Measurements from ENCODE around the gene FERMT1.
"Not testable (repeated sequence)": the region's sequence is repeated elsewhere in the genome, so short reads cannot be mapped to it uniquely, and the experiment has no call there.

FERMT1 gene

GRCh38 chr20:6040958-6041807 is 81.6 kb downstream of the FERMT1 start:
- H3K27me3 ChIP-seq (ENCODE audit: control insufficient read depth, insufficient read depth, low read length): no peaks in the 10 kb centered on the region
- H3K36me3 ChIP-seq (ENCODE audit: control insufficient read depth, insufficient read depth, low read length): peaks cover 58% of the 10 kb centered on the region
- H3K4me1 ChIP-seq (ENCODE audit: control insufficient read depth, insufficient read depth, low read length): peaks cover 3% of the 10 kb centered on the region; the same call in 1 of the 2 replicates

DNA sequence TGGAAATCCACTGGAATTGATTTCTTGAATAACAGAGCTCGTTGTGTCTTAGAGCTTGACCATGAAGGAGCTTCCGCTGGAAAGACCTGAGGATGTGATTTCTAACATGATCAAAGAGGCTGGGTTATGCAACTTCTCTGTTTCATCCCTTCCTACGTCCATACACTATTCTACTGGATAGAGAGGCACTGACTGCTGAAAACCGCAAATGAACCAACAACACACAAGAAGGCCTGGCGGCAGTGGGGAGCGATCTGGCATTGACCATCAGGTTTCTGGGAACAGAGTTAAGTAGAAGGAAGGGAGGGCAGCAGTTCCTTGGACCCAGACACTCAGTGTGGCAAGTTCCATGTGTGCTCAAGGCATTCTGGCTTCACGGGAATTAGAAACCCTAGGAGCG is 82.3 kb downstream of the FERMT1 start:
- Histone ChIP-seq H3K4me3 (ENCODE audit: low read depth, low read length) (no peak overlapping the region), H3K27me3 (ENCODE audit: control insufficient read depth, insufficient read depth, low read length) (no peaks in the 10 kb centered on the region), H3K9me3 (ENCODE audit: control insufficient read depth, insufficient read depth, low read depth, low read length) (no peaks in the 10 kb centered on the region), H3K9ac (ENCODE audit: low read length) (no peak overlapping the region), H3K36me3 (ENCODE audit: control insufficient read depth, insufficient read depth, low read length) (peaks cover 61% of the 10 kb centered on the region), H3K27ac (ENCODE audit: low read depth, low read length) (no peak overlapping the region), H3K4me1 (ENCODE audit: control insufficient read depth, insufficient read depth, low read length) (peaks cover 3% of the 10 kb centered on the region; the same call in 1 of the 2 replicates)

More at GRCh38 chr20:6040958-6041807, 81.6 kb downstream of the FERMT1 start:
- H3K9ac ChIP-seq (ENCODE audit: low read length): no peak overlapping the region
- H3K9me3 ChIP-seq (ENCODE audit: control insufficient read depth, insufficient read depth, low read depth, low read length): no peaks in the 10 kb centered on the region
- no peak overlapping the region for H3K27ac ChIP-seq (ENCODE audit: low read depth, low read length)
- no peak overlapping the region for H3K4me3 ChIP-seq (ENCODE audit: low read depth, low read length)

DNA sequence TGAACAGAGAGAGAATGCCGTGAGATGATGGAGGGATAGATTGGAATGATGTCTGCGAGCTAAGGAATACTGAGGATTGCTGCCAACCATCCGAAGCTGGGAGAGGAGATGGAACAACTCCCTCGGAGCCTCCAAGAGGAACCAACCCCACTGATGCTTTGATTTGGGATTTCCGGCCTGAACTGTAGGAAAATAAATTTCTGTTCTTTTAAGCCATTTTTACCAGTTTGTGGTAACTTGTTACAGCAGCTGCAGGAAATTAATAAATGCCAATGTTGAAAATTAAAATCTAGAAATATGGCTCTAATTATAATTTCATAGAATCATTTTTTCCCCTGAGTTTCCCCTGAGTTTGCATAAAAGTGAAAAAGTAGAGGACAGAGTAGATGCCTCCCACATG is 83.1 kb downstream of the FERMT1 start:
- H3K9me3 ChIP-seq (ENCODE audit: control insufficient read depth, insufficient read depth, low read depth, low read length): no peaks in the 10 kb centered on the region
- H3K36me3 ChIP-seq (ENCODE audit: control insufficient read depth, insufficient read depth, low read length): peaks cover 66% of the 10 kb centered on the region
- peaks cover 3% of the 10 kb centered on the region; the same call in 1 of the 2 replicates for H3K4me1 ChIP-seq (ENCODE audit: control insufficient read depth, insufficient read depth, low read length)
- H3K4me3 ChIP-seq (ENCODE audit: low read depth, low read length): no peak overlapping the region
- H3K9ac ChIP-seq (ENCODE audit: low read length): no peak overlapping the region
- no peaks in the 10 kb centered on the region for H3K27me3 ChIP-seq (ENCODE audit: control insufficient read depth, insufficient read depth, low read length)
- no peak overlapping the region for H3K27ac ChIP-seq (ENCODE audit: low read depth, low read length)

- H3K36me3 ChIP-seq (ENCODE audit: control insufficient read depth, insufficient read depth, low read length): peaks cover 78% of the 10 kb centered on the region
- no peak overlapping the region for H3K27ac ChIP-seq (ENCODE audit: low read depth, low read length)
Observed at GRCh38 chr20:6038256-6038655, 84.6 kb downstream of the FERMT1 start.

GRCh38 chr20:6037082-6037481 is 85.7 kb downstream of the FERMT1 start:
- H3K27me3 ChIP-seq (ENCODE audit: control insufficient read depth, insufficient read depth, low read length): no peaks in the 10 kb centered on the region
- H3K4me1 ChIP-seq (ENCODE audit: control insufficient read depth, insufficient read depth, low read length): peaks cover 3% of the 10 kb centered on the region; the same call in 1 of the 2 replicates
- H3K36me3 ChIP-seq (ENCODE audit: control insufficient read depth, insufficient read depth, low read length): peaks cover 76% of the 10 kb centered on the region
- H3K4me3 ChIP-seq (ENCODE audit: low read depth, low read length): no peak overlapping the region
- no peak overlapping the region for H3K9ac ChIP-seq (ENCODE audit: low read length)
- no peak overlapping the region for H3K27ac ChIP-seq (ENCODE audit: low read depth, low read length)
- H3K9me3 ChIP-seq (ENCODE audit: control insufficient read depth, insufficient read depth, low read depth, low read length): no peaks in the 10 kb centered on the region

More at GRCh38 chr20:6038256-6038655, 84.6 kb downstream of the FERMT1 start:
- no peak overlapping the region for H3K9ac ChIP-seq (ENCODE audit: low read length)
- H3K9me3 ChIP-seq (ENCODE audit: control insufficient read depth, insufficient read depth, low read depth, low read length): no peaks in the 10 kb centered on the region
- peaks cover 3% of the 10 kb centered on the region; the same call in 1 of the 2 replicates for H3K4me1 ChIP-seq (ENCODE audit: control insufficient read depth, insufficient read depth, low read length)
- H3K27me3 ChIP-seq (ENCODE audit: control insufficient read depth, insufficient read depth, low read length): no peaks in the 10 kb centered on the region
- H3K4me3 ChIP-seq (ENCODE audit: low read depth, low read length): no peak overlapping the region

GRCh38 chr20:6036213-6036612 is 86.6 kb downstream of the FERMT1 start:
- Histone ChIP-seq H3K4me3 (ENCODE audit: low read depth, low read length) (no peak overlapping the region), H3K4me1 (ENCODE audit: control insufficient read depth, insufficient read depth, low read length) (peaks cover 3% of the 10 kb centered on the region; the same call in 1 of the 2 replicates), H3K9ac (ENCODE audit: low read length) (no peak overlapping the region), H3K27ac (ENCODE audit: low read depth, low read length) (no peak overlapping the region), H3K27me3 (ENCODE audit: control insufficient read depth, insufficient read depth, low read length) (no peaks in the 10 kb centered on the region), H3K36me3 (ENCODE audit: control insufficient read depth, insufficient read depth, low read length) (peaks cover 69% of the 10 kb centered on the region), H3K9me3 (ENCODE audit: control insufficient read depth, insufficient read depth, low read depth, low read length) (no peaks in the 10 kb centered on the region)

DNA sequence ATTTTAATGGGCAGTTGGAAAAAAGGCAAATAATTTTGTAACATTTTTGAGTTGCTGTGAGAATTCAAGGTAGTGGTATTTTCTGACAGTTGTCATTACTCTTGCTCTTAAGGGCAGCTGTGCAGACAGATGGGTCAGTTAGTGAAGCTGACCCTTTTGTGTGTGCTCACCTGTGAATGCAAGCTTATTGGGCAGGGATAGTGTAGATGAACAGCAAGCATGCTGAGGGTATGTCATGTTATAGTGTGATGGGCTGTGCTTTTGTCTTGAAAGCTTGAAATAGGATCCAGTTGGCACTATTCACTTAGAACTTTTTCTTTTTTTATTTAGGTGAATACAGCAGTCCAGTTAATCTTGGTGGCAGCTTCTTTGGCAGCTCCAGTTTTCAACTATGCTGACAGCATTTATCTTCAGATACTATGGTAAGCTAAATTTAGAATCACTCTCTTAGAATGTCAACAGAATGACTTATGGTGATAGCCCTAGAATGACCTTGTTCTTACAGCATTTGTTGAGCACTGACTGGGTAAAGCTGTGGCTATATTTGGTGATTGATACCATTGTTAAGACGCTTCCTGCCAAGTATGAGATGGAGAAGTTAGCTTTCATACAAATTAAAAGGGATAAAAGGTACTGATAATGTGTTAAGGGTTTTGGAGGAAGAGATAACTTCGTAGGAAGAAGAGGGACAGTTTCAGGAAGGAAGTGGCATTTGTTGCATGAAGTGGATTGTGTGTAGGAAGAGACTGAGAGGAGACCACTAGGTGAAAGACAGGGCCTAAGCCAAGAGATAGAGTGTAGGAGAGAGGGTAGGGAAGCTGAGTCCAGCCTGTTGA is 88.5 kb downstream of the FERMT1 start:
- peaks cover 52% of the 10 kb centered on the region for H3K36me3 ChIP-seq (ENCODE audit: control insufficient read depth, insufficient read depth, low read length)
- no peaks in the 10 kb centered on the region for H3K9me3 ChIP-seq (ENCODE audit: control insufficient read depth, insufficient read depth, low read depth, low read length)
- no peak overlapping the region for H3K27ac ChIP-seq (ENCODE audit: low read depth, low read length)

GRCh38 chr20:6032907-6033306 is 89.9 kb downstream of the FERMT1 start:
- H3K27me3 ChIP-seq (ENCODE audit: control insufficient read depth, insufficient read depth, low read length); H3K4me3 ChIP-seq (ENCODE audit: low read depth, low read length); H3K27ac ChIP-seq (ENCODE audit: low read depth, low read length); H3K9me3 ChIP-seq (ENCODE audit: control insufficient read depth, insufficient read depth, low read depth, low read length); H3K9ac ChIP-seq (ENCODE audit: low read length); H3K4me1 ChIP-seq (ENCODE audit: control insufficient read depth, insufficient read depth, low read length): not testable (repeated sequence)
- H3K36me3 ChIP-seq (ENCODE audit: control insufficient read depth, insufficient read depth, low read length): peaks cover 45% of the 10 kb centered on the region

More for the DNA sequence above, 88.5 kb downstream of the FERMT1 start:
- Histone ChIP-seq H3K9ac (ENCODE audit: low read length) (no peak overlapping the region), H3K27me3 (ENCODE audit: control insufficient read depth, insufficient read depth, low read length) (no peaks in the 10 kb centered on the region), H3K4me3 (ENCODE audit: low read depth, low read length) (no peak overlapping the region), H3K4me1 (ENCODE audit: control insufficient read depth, insufficient read depth, low read length) (peaks cover 3% of the 10 kb centered on the region; the same call in 1 of the 2 replicates)

DNA sequence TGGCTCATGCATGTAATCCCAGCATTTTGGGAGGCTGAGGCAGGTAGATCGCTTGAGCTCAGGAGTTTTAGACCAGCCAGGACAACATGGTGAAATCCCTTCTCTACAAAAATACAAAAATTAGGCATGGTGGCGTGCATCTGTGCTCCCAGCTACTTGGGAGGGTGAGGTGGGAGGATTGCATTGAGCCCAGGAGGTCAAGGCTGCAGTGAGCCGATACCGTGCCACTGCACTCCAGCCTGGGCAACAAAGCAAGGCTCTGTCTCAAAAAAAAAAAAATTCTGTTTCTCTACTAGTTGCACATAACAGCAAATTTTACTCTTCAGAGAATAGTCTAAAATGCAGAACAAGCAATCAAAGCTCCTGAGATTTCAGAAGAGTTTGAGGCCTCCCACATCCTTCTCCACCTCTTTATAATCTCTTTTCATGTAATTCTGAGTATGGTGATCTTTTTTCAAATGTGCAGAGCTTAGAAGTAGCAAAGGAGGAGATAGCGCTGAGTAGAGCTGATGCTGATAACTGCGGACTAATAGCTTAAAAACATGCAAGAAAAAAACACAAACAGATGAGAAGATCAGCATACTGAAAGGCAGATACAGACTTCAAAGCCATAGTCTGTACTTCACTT is 92.3 kb downstream of the FERMT1 start:
- no peak overlapping the region for H3K4me3 ChIP-seq (ENCODE audit: low read depth, low read length)
- no peaks in the 10 kb centered on the region for H3K4me1 ChIP-seq (ENCODE audit: control insufficient read depth, insufficient read depth, low read length)
- H3K9ac ChIP-seq (ENCODE audit: low read length): no peak overlapping the region
- peaks cover 39% of the 10 kb centered on the region for H3K36me3 ChIP-seq (ENCODE audit: control insufficient read depth, insufficient read depth, low read length)
- no peaks in the 10 kb centered on the region; the same call in 1 of the 2 replicates for H3K9me3 ChIP-seq (ENCODE audit: control insufficient read depth, insufficient read depth, low read depth, low read length)
- H3K27me3 ChIP-seq (ENCODE audit: control insufficient read depth, insufficient read depth, low read length): no peaks in the 10 kb centered on the region
- no peak overlapping the region for H3K27ac ChIP-seq (ENCODE audit: low read depth, low read length)

- H3K27ac ChIP-seq (ENCODE audit: low read depth, low read length): no peak overlapping the region
- peaks cover 10% of the 10 kb centered on the region; the same call in 1 of the 2 replicates for H3K9me3 ChIP-seq (ENCODE audit: control insufficient read depth, insufficient read depth, low read depth, low read length)
- no peaks in the 10 kb centered on the region for H3K4me1 ChIP-seq (ENCODE audit: control insufficient read depth, insufficient read depth, low read length)
- H3K4me3 ChIP-seq (ENCODE audit: low read depth, low read length): no peak overlapping the region
- no peaks in the 10 kb centered on the region for H3K27me3 ChIP-seq (ENCODE audit: control insufficient read depth, insufficient read depth, low read length)
- H3K36me3 ChIP-seq (ENCODE audit: control insufficient read depth, insufficient read depth, low read length): peaks cover 42% of the 10 kb centered on the region
- no peak overlapping the region for H3K9ac ChIP-seq (ENCODE audit: low read length)
Observed at GRCh38 chr20:6029538-6029937, 93.3 kb downstream of the FERMT1 start.
